ENCODE measurements around the gene PHF2.

DNA sequence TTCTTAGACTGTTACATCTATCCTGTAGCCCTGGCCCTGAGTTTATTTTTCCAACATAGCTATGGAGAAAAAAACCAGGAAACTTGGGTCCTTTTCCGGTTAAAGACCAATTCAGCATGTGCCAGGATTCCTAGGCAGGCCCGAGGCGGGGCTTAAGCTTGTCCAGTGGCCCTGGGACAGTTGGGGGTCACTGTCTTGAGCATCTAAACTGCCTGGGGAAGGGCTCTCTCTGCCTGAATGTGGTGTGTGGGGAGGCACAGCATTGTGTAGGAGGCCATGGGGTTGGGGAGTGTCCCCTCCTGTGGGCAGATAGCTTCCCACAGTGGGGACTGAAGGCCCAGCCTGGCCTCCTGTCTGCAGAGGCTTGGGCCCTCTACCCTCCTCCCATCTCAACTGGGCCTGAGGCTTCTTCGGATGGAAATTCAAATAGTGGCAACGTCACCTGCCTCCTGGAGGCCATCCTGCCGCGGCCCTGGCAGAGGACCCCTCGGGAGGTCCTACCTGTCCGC, 88.8 kb downstream of the PHF2 start:
- TF ChIP-seq, protein P1, sequence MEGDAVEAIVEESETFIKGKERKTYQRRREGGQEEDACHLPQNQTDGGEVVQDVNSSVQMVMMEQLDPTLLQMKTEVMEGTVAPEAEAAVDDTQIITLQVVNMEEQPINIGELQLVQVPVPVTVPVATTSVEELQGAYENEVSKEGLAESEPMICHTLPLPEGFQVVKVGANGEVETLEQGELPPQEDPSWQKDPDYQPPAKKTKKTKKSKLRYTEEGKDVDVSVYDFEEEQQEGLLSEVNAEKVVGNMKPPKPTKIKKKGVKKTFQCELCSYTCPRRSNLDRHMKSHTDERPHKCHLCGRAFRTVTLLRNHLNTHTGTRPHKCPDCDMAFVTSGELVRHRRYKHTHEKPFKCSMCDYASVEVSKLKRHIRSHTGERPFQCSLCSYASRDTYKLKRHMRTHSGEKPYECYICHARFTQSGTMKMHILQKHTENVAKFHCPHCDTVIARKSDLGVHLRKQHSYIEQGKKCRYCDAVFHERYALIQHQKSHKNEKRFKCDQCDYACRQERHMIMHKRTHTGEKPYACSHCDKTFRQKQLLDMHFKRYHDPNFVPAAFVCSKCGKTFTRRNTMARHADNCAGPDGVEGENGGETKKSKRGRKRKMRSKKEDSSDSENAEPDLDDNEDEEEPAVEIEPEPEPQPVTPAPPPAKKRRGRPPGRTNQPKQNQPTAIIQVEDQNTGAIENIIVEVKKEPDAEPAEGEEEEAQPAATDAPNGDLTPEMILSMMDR (IDR thresholded peaks at IDR 0.05; ENCODE audit: low read length), result no peak
- TF ChIP-seq EZH2 (optimal IDR thresholded peaks at IDR 0.05; ENCODE audit: low read depth, low read length), result no peak
- TF ChIP-seq EZH2phosphoT487 (IDR thresholded peaks at IDR 0.05; ENCODE audit: low read length), result no peak
